Activated CD8-positive, alpha-beta T cell treated with anti-CD3 and anti-CD28 coated beads for 36 hours (primary cell): ENCODE data around the gene SHLD3. TPM values are rescaled to one million over a fixed set of nuclear protein-coding genes. Genes with fewer than 3 reads are reported as not detected.
A peak's percentile ranks its signal among the peaks of the same experiment; 100 is the strongest.

Experiments used
- ATAC-seq: fragments of 200-7000 bp; cut with Tn5 transposase; one replicate; pipeline ENCODE4 v1.10.0; 2021; ENCODE audit warnings: mild to moderate bottlenecking, moderate library complexity
- CTCF ChIA-PET: fragments of 350-600 bp; sonication (Branson Sonifier 250); formaldehyde crosslinking; loops from one replicate; lab custom pipeline; 2021; ENCODE audit warnings: antibody characterized with exemption; lab: Charles Lee
- POLR2A ChIA-PET: fragments of 350-600 bp; sonication (Branson Sonifier 250); formaldehyde crosslinking; loops from one replicate; lab custom pipeline; 2021; ENCODE audit warnings: antibody characterized with exemption; lab: Charles Lee
- DNase-seq: peaks from one replicate; pipeline ENCODE4 v3.0.0-alpha.2; 2020
- H3K27ac Mint-ChIP-seq: one replicate; pipeline ENCODE4 v1.8.0; 2021; ENCODE audit warnings: mild to moderate bottlenecking, mixed read lengths
- H3K27me3 Mint-ChIP-seq: one replicate; pipeline ENCODE4 v1.8.0; 2021; ENCODE audit warnings: mixed read lengths
- H3K36me3 Mint-ChIP-seq: one replicate; pipeline ENCODE4 v1.8.0; 2021; ENCODE audit warnings: low read depth, mixed read lengths
- H3K4me1 Mint-ChIP-seq: one replicate; pipeline ENCODE4 v1.8.0; 2021; ENCODE audit warnings: low read depth, mixed read lengths
- H3K4me3 Mint-ChIP-seq: one replicate; pipeline ENCODE4 v1.8.0; 2021; ENCODE audit warnings: mild to moderate bottlenecking, moderate library complexity, mixed read lengths
- H3K9me3 Mint-ChIP-seq: one replicate; pipeline ENCODE4 v1.8.0; 2021; ENCODE audit warnings: mixed read lengths
- intact Hi-C: fragments of 100-400 bp; cut with micrococcal nuclease; formaldehyde crosslinking; loops from one replicate; pipeline ENCODE4 v1.10.0; 2022
- total RNA-seq, 2 experiments: library from RNA; stranded (reverse); gene quantifications; one replicate each; pipeline ENCODE4 v1.2.3, GENCODE V29; 2021
- TF ChIP-seq, protein P1 (sequence below): fragments of 200-600 bp; IDR thresholded peaks from one replicate; pipeline ENCODE4 v1.8.0; 2022; ENCODE audit warnings: antibody characterized with exemption, mild to moderate bottlenecking

The SHLD3 gene
- total RNA-seq, 2 experiments from 2014 or later = 4.1 to 5.2 TPM

DNA sequence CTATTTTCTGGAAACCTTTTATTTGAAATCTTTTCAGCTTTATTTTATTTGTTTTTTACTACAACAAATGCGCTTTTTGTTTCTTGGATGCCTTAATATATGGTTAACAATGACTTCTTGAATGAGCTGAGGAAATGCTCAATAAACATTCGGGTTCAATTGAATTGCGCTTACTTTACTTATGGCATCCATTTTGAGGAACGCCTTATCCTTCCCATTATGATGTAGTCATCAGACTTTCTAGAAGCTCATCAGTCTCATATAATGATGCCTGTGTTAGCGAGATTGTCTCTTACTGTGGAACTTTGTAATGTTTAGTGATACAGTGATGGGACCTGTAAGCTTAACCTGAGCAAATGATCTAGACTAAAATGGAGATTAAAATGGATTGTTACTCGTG lies 916 bp downstream of the SHLD3 start:
- peaks cover 40% of the 10 kb centered on the region for H3K4me1 Mint-ChIP-seq
- ATAC-seq (no peak), DNase-seq (no peak)
- peak overlapping the region; percentile 99 for H3K27ac Mint-ChIP-seq
- TF ChIP-seq, protein P1, sequence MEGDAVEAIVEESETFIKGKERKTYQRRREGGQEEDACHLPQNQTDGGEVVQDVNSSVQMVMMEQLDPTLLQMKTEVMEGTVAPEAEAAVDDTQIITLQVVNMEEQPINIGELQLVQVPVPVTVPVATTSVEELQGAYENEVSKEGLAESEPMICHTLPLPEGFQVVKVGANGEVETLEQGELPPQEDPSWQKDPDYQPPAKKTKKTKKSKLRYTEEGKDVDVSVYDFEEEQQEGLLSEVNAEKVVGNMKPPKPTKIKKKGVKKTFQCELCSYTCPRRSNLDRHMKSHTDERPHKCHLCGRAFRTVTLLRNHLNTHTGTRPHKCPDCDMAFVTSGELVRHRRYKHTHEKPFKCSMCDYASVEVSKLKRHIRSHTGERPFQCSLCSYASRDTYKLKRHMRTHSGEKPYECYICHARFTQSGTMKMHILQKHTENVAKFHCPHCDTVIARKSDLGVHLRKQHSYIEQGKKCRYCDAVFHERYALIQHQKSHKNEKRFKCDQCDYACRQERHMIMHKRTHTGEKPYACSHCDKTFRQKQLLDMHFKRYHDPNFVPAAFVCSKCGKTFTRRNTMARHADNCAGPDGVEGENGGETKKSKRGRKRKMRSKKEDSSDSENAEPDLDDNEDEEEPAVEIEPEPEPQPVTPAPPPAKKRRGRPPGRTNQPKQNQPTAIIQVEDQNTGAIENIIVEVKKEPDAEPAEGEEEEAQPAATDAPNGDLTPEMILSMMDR = no peak
- no peaks in the 10 kb centered on the region for H3K9me3 Mint-ChIP-seq
- CTCF ChIA-PET = interaction anchor here (0.6 to 0.9 kb wide), 2 partner anchors 16 to 63 kb away, joined by 3 read pairs; partner anchors contain the start of genes CENPK and PPWD1
- H3K27me3 Mint-ChIP-seq = no peaks in the 10 kb centered on the region
- H3K36me3 Mint-ChIP-seq = peaks cover 11% of the 10 kb centered on the region
- H3K4me3 Mint-ChIP-seq = peak overlapping the region; percentile 100
- intact Hi-C loops = loop anchor here (10.0 kb wide), 1 partner anchor 519 kb away; the partner anchor contains the start of gene SREK1
- POLR2A ChIA-PET = interaction anchor here (0.8 to 3.3 kb wide), 3 partner anchors 46 to 95 kb away, joined by 4 to 22 read pairs (median 5); partner anchors contain the start of genes CENPK and PPWD1

DNA sequence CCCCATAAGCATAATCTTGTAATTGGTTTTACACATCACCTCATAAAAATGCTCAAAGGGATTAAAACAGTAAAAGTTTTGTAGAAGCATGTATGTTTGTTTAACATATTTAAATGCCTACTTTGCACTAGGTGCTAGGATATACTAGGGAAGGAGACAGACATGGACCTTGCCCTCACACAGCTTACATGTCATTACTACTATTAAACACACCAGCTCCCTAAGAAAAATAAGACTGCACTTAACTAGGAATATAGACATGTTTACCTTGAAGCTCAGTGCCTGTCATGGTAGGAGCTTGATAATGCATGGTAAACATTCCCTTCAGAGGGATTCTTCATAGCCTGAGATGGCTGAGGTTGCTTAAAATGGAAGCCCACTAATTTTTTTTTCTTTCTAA lies 6.2 kb downstream of the SHLD3 start:
- no peak overlapping the region for H3K4me3 Mint-ChIP-seq
- ATAC-seq = no peak
- CTCF ChIA-PET = interaction anchor here (1.6 to 2.3 kb wide), 2 partner anchors 20 to 41 kb away, joined by 3 to 5 read pairs; no protein-coding TSS in a partner anchor
- DNase-seq = no peak
- no peak overlapping the region for H3K27ac Mint-ChIP-seq
- H3K36me3 Mint-ChIP-seq = peaks cover 9% of the 10 kb centered on the region
- TF ChIP-seq, protein P1 = no peak
- no peaks in the 10 kb centered on the region for H3K9me3 Mint-ChIP-seq
- H3K4me1 Mint-ChIP-seq = peaks cover 29% of the 10 kb centered on the region
- H3K27me3 Mint-ChIP-seq = no peaks in the 10 kb centered on the region
- POLR2A ChIA-PET = interaction anchor here (1.6 kb wide), 1 partner anchor 92 kb away, joined by 5 read pairs; the partner anchor contains the start of gene NLN
- intact Hi-C loops = no loop called here

DNA sequence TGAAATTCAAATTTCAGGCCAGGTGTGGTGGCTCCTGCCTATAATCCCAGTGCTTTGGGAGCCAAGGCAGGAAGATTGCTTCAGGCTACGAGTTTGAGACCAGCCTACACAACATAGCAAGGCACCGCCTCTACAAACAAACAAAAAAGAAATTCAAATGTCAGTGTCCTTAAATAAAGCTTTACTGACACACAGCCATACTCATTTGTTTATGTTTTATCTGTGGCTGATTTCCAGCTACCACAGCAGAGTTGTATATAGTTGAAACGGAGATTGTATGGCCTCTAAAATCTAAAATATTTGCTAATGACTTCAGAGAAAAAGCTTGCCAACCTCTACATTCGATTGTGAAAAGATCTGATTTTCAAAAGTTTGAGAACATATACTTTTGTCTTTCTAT lies 15.4 kb downstream of the SHLD3 start:
- peaks cover 22% of the 10 kb centered on the region for H3K36me3 Mint-ChIP-seq

DNA sequence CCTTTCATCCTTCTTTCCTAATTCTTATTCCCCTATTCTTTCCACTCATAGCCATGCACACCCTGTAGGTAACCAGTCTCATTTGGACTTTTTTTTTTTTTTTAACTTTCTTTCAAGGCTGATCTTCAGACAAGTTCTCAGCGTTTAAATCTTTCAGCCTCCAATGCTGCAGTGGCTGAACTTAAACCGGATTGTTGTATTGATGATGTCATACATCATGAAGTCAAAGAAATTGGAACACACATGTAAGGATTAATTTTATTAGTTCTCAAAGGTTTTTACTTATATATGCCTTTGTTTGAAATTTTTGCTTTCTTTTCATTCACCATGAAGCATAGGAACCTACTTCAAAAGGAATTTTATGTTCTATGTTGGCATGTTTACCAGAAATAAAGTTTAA lies 22.1 kb downstream of the SHLD3 start:
- no peak overlapping the region for H3K27ac Mint-ChIP-seq
- CTCF ChIA-PET = no interaction called here

More for the DNA sequence above, 15.4 kb downstream of the SHLD3 start:
- intact Hi-C loops = no loop called here
- TF ChIP-seq, protein P1 = no peak
- no peaks in the 10 kb centered on the region for H3K27me3 Mint-ChIP-seq
- ATAC-seq = no peak
- no peak overlapping the region for H3K4me3 Mint-ChIP-seq
- no peaks in the 10 kb centered on the region for H3K9me3 Mint-ChIP-seq
- no peaks in the 10 kb centered on the region for H3K4me1 Mint-ChIP-seq
- ChIA-PET CTCF (no interaction called here), POLR2A (no interaction called here)
- no peak for DNase-seq
- no peak overlapping the region for H3K27ac Mint-ChIP-seq

DNA sequence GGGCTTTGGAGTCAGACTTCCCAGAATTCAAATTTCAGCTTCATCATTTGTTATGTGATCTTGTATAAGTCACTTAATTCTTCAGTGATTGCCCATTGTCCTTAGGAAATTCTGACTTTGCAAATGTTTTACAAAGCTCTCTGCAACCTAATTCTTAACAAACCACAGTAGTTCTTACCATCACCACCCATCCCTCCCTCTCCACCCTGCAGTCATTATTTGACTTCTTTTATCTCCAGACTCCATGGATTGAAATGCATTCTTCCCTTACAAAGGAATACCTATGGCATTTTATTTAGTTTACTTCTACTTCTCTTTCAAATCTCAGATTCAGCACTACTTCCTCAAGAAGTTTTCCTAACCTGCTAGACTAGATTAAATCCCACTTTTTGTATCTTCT lies 23.1 kb downstream of the SHLD3 start:
- Mint-ChIP-seq H3K4me3 (no peak overlapping the region), H3K36me3 (peaks cover 9% of the 10 kb centered on the region), H3K4me1 (no peaks in the 10 kb centered on the region), H3K27me3 (no peaks in the 10 kb centered on the region), H3K9me3 (no peaks in the 10 kb centered on the region), H3K27ac (no peak overlapping the region)
- ChIA-PET CTCF (no interaction called here), POLR2A (no interaction called here)
- intact Hi-C loops = no loop called here
- DNase-seq (no peak), ATAC-seq (no peak)
- TF ChIP-seq, protein P1 = no peak

More for the DNA sequence above, 22.1 kb downstream of the SHLD3 start:
- Mint-ChIP-seq H3K27me3 (no peaks in the 10 kb centered on the region), H3K4me1 (no peaks in the 10 kb centered on the region), H3K9me3 (no peaks in the 10 kb centered on the region), H3K36me3 (peaks cover 10% of the 10 kb centered on the region), H3K4me3 (no peak overlapping the region)
- intact Hi-C loops = no loop called here
- TF ChIP-seq, protein P1 = no peak
- POLR2A ChIA-PET = no interaction called here
- DNase-seq (no peak), ATAC-seq (no peak)
